BLaER1 (cell line): ENCODE measurements around the gene PTPN1.

ENCODE experiments used
- H3K27ac ChIP-seq: shearing (Covaris generic); formaldehyde crosslinking; 2 replicates; pipeline ENCODE4 v1.8.1; 2022
- H3K27me3 ChIP-seq: shearing (Covaris generic); formaldehyde crosslinking; 2 replicates; pipeline ENCODE4 v1.8.1; 2022
- H3K36me3 ChIP-seq: shearing (Covaris generic); formaldehyde crosslinking; 2 replicates; pipeline ENCODE4 v1.8.1; 2022
- H3K4me1 ChIP-seq: shearing (Covaris generic); formaldehyde crosslinking; 2 replicates; pipeline ENCODE4 v1.8.1; 2022
- H3K4me2 ChIP-seq: shearing (Covaris generic); formaldehyde crosslinking; 2 replicates; pipeline ENCODE4 v1.8.1; 2022
- H3K4me3 ChIP-seq: shearing (Covaris generic); formaldehyde crosslinking; 2 replicates; pipeline ENCODE4 v1.8.1; 2022
- H3K9ac ChIP-seq: shearing (Covaris generic); formaldehyde crosslinking; 2 replicates; pipeline ENCODE4 v1.8.1; 2022
- H3K9me3 ChIP-seq: shearing (Covaris generic); formaldehyde crosslinking; 2 replicates; pipeline ENCODE4 v1.8.1; 2022
- H4K20me1 ChIP-seq: shearing (Covaris generic); formaldehyde crosslinking; 2 replicates; pipeline ENCODE4 v1.8.1; 2022
- Cebpa-rat ChIP-seq: shearing (Covaris generic); IDR thresholded peaks from 2 replicates; pipeline ENCODE4 v1.8.1; 2022

The PTPN1 gene

GRCh38 chr20:50519036-50519762 is 9.0 kb downstream of the PTPN1 start:
- H3K4me2 ChIP-seq, result peak overlapping the region; percentile 70

GRCh38 chr20:50520222-50520880 is 10.2 kb downstream of the PTPN1 start:
- TF ChIP-seq Cebpa-rat, result no peak
- Histone ChIP-seq H3K27me3 (no peaks in the 10 kb centered on the region), H3K4me1 (peaks cover 72% of the 10 kb centered on the region), H3K4me3 (no peak overlapping the region), H4K20me1 (peaks cover 100% of the 10 kb centered on the region), H3K27ac (no peak overlapping the region), H3K9ac (no peak overlapping the region), H3K4me2 (peak overlapping the region; percentile 70), H3K36me3 (peaks cover 6% of the 10 kb centered on the region), H3K9me3 (no peaks in the 10 kb centered on the region)

More at GRCh38 chr20:50519036-50519762, 9.0 kb downstream of the PTPN1 start:
- H3K27ac ChIP-seq, result no peak overlapping the region
- H3K27me3 ChIP-seq, result no peaks in the 10 kb centered on the region
- peaks cover 72% of the 10 kb centered on the region for H3K4me1 ChIP-seq
- TF ChIP-seq Cebpa-rat, result no peak
- no peaks in the 10 kb centered on the region for H3K9me3 ChIP-seq
- no peak overlapping the region for H3K9ac ChIP-seq
- peaks cover 16% of the 10 kb centered on the region for H3K36me3 ChIP-seq
- H3K4me3 ChIP-seq, result no peak overlapping the region
- H4K20me1 ChIP-seq, result peaks cover 100% of the 10 kb centered on the region

GRCh38 chr20:50521221-50522052 is 11.3 kb downstream of the PTPN1 start:
- no peak for TF ChIP-seq Cebpa-rat
- H3K4me3 ChIP-seq, result no peak overlapping the region
- peaks cover 100% of the 10 kb centered on the region for H4K20me1 ChIP-seq

GRCh38 chr20:50522053-50522674 is 12.0 kb downstream of the PTPN1 start:
- no peak overlapping the region for H3K4me3 ChIP-seq
- H3K36me3 ChIP-seq, result peaks cover 10% of the 10 kb centered on the region
- no peak overlapping the region for H3K9ac ChIP-seq
- peaks cover 69% of the 10 kb centered on the region for H3K4me1 ChIP-seq
- H3K27me3 ChIP-seq, result no peaks in the 10 kb centered on the region
- TF ChIP-seq Cebpa-rat, result no peak
- H3K4me2 ChIP-seq, result no peak overlapping the region
- no peaks in the 10 kb centered on the region for H3K9me3 ChIP-seq
- peaks cover 100% of the 10 kb centered on the region for H4K20me1 ChIP-seq
- no peak overlapping the region for H3K27ac ChIP-seq

More at GRCh38 chr20:50521221-50522052, 11.3 kb downstream of the PTPN1 start:
- Histone ChIP-seq H3K27me3 (no peaks in the 10 kb centered on the region), H3K9me3 (no peaks in the 10 kb centered on the region), H3K27ac (no peak overlapping the region), H3K4me1 (peaks cover 72% of the 10 kb centered on the region), H3K9ac (no peak overlapping the region), H3K4me2 (no peak overlapping the region), H3K36me3 (peaks cover 3% of the 10 kb centered on the region)

- Histone ChIP-seq H3K27me3 (no peaks in the 10 kb centered on the region), H3K9ac (no peak overlapping the region), H3K27ac (no peak overlapping the region), H3K9me3 (no peaks in the 10 kb centered on the region), H4K20me1 (peaks cover 99% of the 10 kb centered on the region), H3K4me2 (peak overlapping the region; percentile 31), H3K4me3 (no peak overlapping the region), H3K36me3 (peaks cover 21% of the 10 kb centered on the region), H3K4me1 (peaks cover 57% of the 10 kb centered on the region)
- TF ChIP-seq Cebpa-rat, result no peak
Measured at GRCh38 chr20:50523552-50524167, 13.5 kb downstream of the PTPN1 start.

GRCh38 chr20:50525681-50526080 is 15.5 kb downstream of the PTPN1 start:
- no peaks in the 10 kb centered on the region for H3K27me3 ChIP-seq
- no peaks in the 10 kb centered on the region for H3K9me3 ChIP-seq
- no peak overlapping the region for H3K27ac ChIP-seq
- H3K4me1 ChIP-seq, result peaks cover 44% of the 10 kb centered on the region
- H3K4me3 ChIP-seq, result no peak overlapping the region
- no peak for TF ChIP-seq Cebpa-rat
- H3K36me3 ChIP-seq, result peaks cover 27% of the 10 kb centered on the region
- H3K9ac ChIP-seq, result no peak overlapping the region
- H4K20me1 ChIP-seq, result peaks cover 97% of the 10 kb centered on the region
- H3K4me2 ChIP-seq, result peak overlapping the region; percentile 33

- H3K4me2 ChIP-seq, result peak overlapping the region; percentile 33
- H3K36me3 ChIP-seq, result peaks cover 27% of the 10 kb centered on the region
- H3K27ac ChIP-seq, result no peak overlapping the region
- H3K9me3 ChIP-seq, result no peaks in the 10 kb centered on the region
- H3K4me1 ChIP-seq, result peaks cover 44% of the 10 kb centered on the region
- H3K27me3 ChIP-seq, result no peaks in the 10 kb centered on the region
- H4K20me1 ChIP-seq, result peaks cover 97% of the 10 kb centered on the region
- no peak for TF ChIP-seq Cebpa-rat
- H3K9ac ChIP-seq, result no peak overlapping the region
- no peak overlapping the region for H3K4me3 ChIP-seq
Measured at GRCh38 chr20:50526403-50526989, 16.3 kb downstream of the PTPN1 start.

- Histone ChIP-seq H4K20me1 (peaks cover 97% of the 10 kb centered on the region), H3K27me3 (no peaks in the 10 kb centered on the region), H3K9ac (no peak overlapping the region), H3K27ac (no peak overlapping the region), H3K4me1 (peaks cover 50% of the 10 kb centered on the region), H3K4me3 (no peak overlapping the region), H3K9me3 (no peaks in the 10 kb centered on the region), H3K4me2 (no peak overlapping the region), H3K36me3 (peaks cover 31% of the 10 kb centered on the region)
- TF ChIP-seq Cebpa-rat, result no peak
Measured at GRCh38 chr20:50527068-50527605, 17.0 kb downstream of the PTPN1 start.
